Endothelial cell of umbilical vein (primary cell): Measurements from ENCODE around the gene DLG5. TPM values are rescaled to one million over a fixed set of nuclear protein-coding genes. Genes with fewer than 3 reads are reported as not detected.
A peak's percentile ranks its signal among the peaks of the same experiment; 100 is the strongest.

ENCODE experiments used
- BruUV-seq: library from RNA; stranded (reverse); fragments of 400-500 nt; replicated peaks from 2 replicates; lab custom pipeline; 2021; lab: Mats Ljungman, UMichigan
- CTCF ChIA-PET: fragments of 300-600, 350-600 bp; sonication (Branson Sonifier 250); formaldehyde crosslinking; loops from one replicate; lab custom pipeline; 2021; ENCODE audit warnings: antibody characterized with exemption, inconsistent platforms; lab: Charles Lee
- POLR2A ChIA-PET: fragments of 300-600, 350-600 bp; sonication (Branson Sonifier 250); formaldehyde crosslinking; loops from one replicate; lab custom pipeline; 2021; ENCODE audit warnings: antibody characterized with exemption, inconsistent platforms; lab: Charles Lee
- DNase-seq: peaks from one replicate; pipeline ENCODE4 v3.0.0-alpha.2; 2011; ENCODE audit warnings: low read depth, low spot score
- FAIRE-seq: peaks from 2 replicates; lab custom pipeline; 2011; peaks lifted over from hg19 to GRCh38; lab: Jason Lieb, UNC
- H2AFZ ChIP-seq: 2 replicates; pipeline ENCODE4 v1.6.0; 2012; ENCODE audit warnings: low read depth, low read length, control low read depth, inconsistent platforms
- H3K27ac ChIP-seq: 2 replicates; pipeline ENCODE4 v1.5.1; 2011; ENCODE audit warnings: low read depth, mild to moderate bottlenecking, control low read depth, low read length, moderate library complexity; ENCODE audit not compliant: insufficient read depth
- H3K27me3 ChIP-seq, 2 experiments: 2 replicates each; pipeline versions ENCODE4 v1.6.0 to v1.6.1; 2011; ENCODE audit warnings: low read length in 2 of 2, mixed read lengths in 1 of 2; ENCODE audit not compliant: control insufficient read depth in 2 of 2, insufficient read depth in 2 of 2
- H3K36me3 ChIP-seq, 2 experiments: 2 replicates in 1 of 2; 3 replicates in 1 of 2; pipeline ENCODE4 v1.5.1; 2011; ENCODE audit warnings: low read length in 2 of 2, mild to moderate bottlenecking in 1 of 2, moderate library complexity in 1 of 2; ENCODE audit not compliant: control insufficient read depth in 2 of 2, insufficient read depth in 2 of 2; ENCODE audit errors: extremely low read depth in 1 of 2
- H3K4me1 ChIP-seq: 3 replicates; pipeline ENCODE4 v1.5.1; 2011; ENCODE audit warnings: mild to moderate bottlenecking, low read length; ENCODE audit not compliant: control insufficient read depth, insufficient read depth; ENCODE audit errors: extremely low read depth
- H3K4me2 ChIP-seq: 2 replicates; pipeline ENCODE4 v1.6.1; 2011; ENCODE audit warnings: low read length, control low read depth, mixed read lengths; ENCODE audit not compliant: insufficient read depth
- H3K4me3 ChIP-seq, 3 experiments: fragments of 200-600 bp in 1 of 3; sonication (generic), shearing (Covaris generic) in 1 of 3; replicated peaks in 1 of 3; 2 replicates each; pipeline ENCODE4 v1.5.1; 2011 to 2016; ENCODE audit warnings: control low read depth in 3 of 3, low read length in 3 of 3, mild to moderate bottlenecking in 2 of 3, inconsistent platforms in 1 of 3, low read depth in 1 of 3, moderate library complexity in 1 of 3; ENCODE audit not compliant: insufficient read depth in 1 of 3
- H3K79me2 ChIP-seq: 2 replicates; pipeline ENCODE4 v1.6.0; 2012; ENCODE audit warnings: low read length, inconsistent platforms; ENCODE audit not compliant: control insufficient read depth, insufficient read depth
- H3K9ac ChIP-seq: replicated peaks from 2 replicates; pipeline ENCODE3; 2011; ENCODE audit warnings: low read length, control low read depth; ENCODE audit not compliant: insufficient read depth; ENCODE audit errors: extremely low read depth
- H3K9me1 ChIP-seq: replicated peaks from 3 replicates; pipeline ENCODE4 v1.6.0; 2011; ENCODE audit warnings: mild to moderate bottlenecking, low read length; ENCODE audit not compliant: control insufficient read depth, insufficient read depth; ENCODE audit errors: extremely low read depth
- H3K9me3 ChIP-seq: replicated peaks from 2 replicates; pipeline ENCODE4 v1.5.1; 2012; ENCODE audit warnings: low read length, inconsistent platforms; ENCODE audit not compliant: control insufficient read depth, insufficient read depth
- H4K20me1 ChIP-seq: replicated peaks from 2 replicates; pipeline ENCODE3; 2011; ENCODE audit warnings: mild to moderate bottlenecking, low read length; ENCODE audit not compliant: control insufficient read depth, insufficient read depth; ENCODE audit errors: extremely low read depth
- EZH2 ChIP-seq: IDR thresholded peaks from 2 replicates; pipeline ENCODE4 v1.6.1; 2012; ENCODE audit warnings: borderline replicate concordance, low read depth, mild to moderate bottlenecking, moderate library complexity, low read length, inconsistent platforms; ENCODE audit not compliant: severe bottlenecking
- MAX ChIP-seq: IDR thresholded peaks from 2 replicates; pipeline ENCODE4 v1.6.1; 2011; ENCODE audit not compliant: insufficient read depth, insufficient read length
- MYC ChIP-seq: IDR thresholded peaks from one replicate; pipeline ENCODE4 v1.6.1; 2011; ENCODE audit warnings: mild to moderate bottlenecking, low read depth, low read length
- POLR2A ChIP-seq: IDR thresholded peaks from 2 replicates; pipeline ENCODE4 v1.6.1; 2012; ENCODE audit warnings: low read depth, mild to moderate bottlenecking, control low read depth, low read length
- POLR2AphosphoS5 ChIP-seq: IDR thresholded peaks from 2 replicates; pipeline ENCODE4 v1.6.1; 2012; ENCODE audit warnings: low read depth, mild to moderate bottlenecking, control low read depth, low read length, moderate library complexity; ENCODE audit not compliant: insufficient read depth
- dilution Hi-C: fragments of 300-500 bp; cut with MboI; formaldehyde crosslinking; loops from one replicate; pipeline ENCODE4 v1.15.0; 2019; ENCODE audit warnings: low sequenced_read_pairs; ENCODE audit not compliant: extremely low pct_ligation_motif_present
- intact Hi-C: fragments of 100-400 bp; cut with micrococcal nuclease; formaldehyde crosslinking; loops from one replicate; pipeline ENCODE4 v1.10.0; 2022
- polyA plus RNA-seq, 4 experiments: library from polyadenylated mRNA; depleted of rRNA in 3 of 4; stranded (reverse) in 3 of 4; unstranded in 1 of 4; fragments of >200 nt; gene quantifications; 2 replicates each; pipeline versions ENCODE4 v1.2.1 to v1.2.3, GENCODE V29; 2011 to 2012; ENCODE audit warnings: missing spikeins in 1 of 4
- total RNA-seq: library from RNA; stranded (reverse); gene quantifications from 2 replicates; pipeline ENCODE4 v1.2.3, GENCODE V29; 2021
- TF ChIP-seq, protein P1 (sequence below), 2 donors: IDR thresholded peaks; 1 replicate in 1 of 2; 2 replicates in 1 of 2; pipeline ENCODE4 v1.5.1; 2011; ENCODE audit warnings: low read length in 2 of 2, mild to moderate bottlenecking in 2 of 2, moderate library complexity in 2 of 2, control low read depth in 1 of 2, inconsistent platforms in 1 of 2, low read depth in 1 of 2; ENCODE audit not compliant: insufficient read depth in 1 of 2; ENCODE audit errors: extremely low read depth in 1 of 2

The DLG5 gene
- total and polyA plus RNA-seq, 2 donors (not counting 3 experiments of a cell fraction or from before 2014, with no cell fraction given) = 12.3 to 24.9 TPM

GRCh38 chr10:77835669-77836086, 90.9 kb downstream of the DLG5 start:
- intact Hi-C loops = no loop called here
- CTCF ChIA-PET = interaction anchor here (0.9 to 1.1 kb wide), 2 partner anchors 139 to 662 kb away, joined by 3 read pairs; no protein-coding TSS in a partner anchor

More at GRCh38 chr10:77835669-77836086, 90.9 kb downstream of the DLG5 start:
- no peak for FAIRE-seq
- peaks cover 3 to 17% of the 10 kb centered on the region in 2 experiments for H3K36me3 ChIP-seq
- H3K9ac ChIP-seq = no peak overlapping the region
- H3K27ac ChIP-seq = peak overlapping the region; percentile 28
- H3K79me2 ChIP-seq = no peaks in the 10 kb centered on the region
- H3K4me1 ChIP-seq = peaks cover 10% of the 10 kb centered on the region
- H3K4me3 ChIP-seq = no peak overlapping the region
- POLR2A ChIA-PET = no interaction called here
- H4K20me1 ChIP-seq = no peaks in the 10 kb centered on the region
- DNase-seq = no peak
- BruUV-seq = no TSS peak
- H3K9me3 ChIP-seq = no peaks in the 10 kb centered on the region
- H3K9me1 ChIP-seq = no peaks in the 10 kb centered on the region
- H3K27me3 ChIP-seq = no peaks in the 10 kb centered on the region
- H3K4me2 ChIP-seq = no peak overlapping the region
- dilution Hi-C loops = no loop called here
- TF ChIP-seq EZH2 (no peak), POLR2AphosphoS5 (no peak), MAX (no peak), POLR2A (no peak), MYC (no peak)
- TF ChIP-seq, protein P1, sequence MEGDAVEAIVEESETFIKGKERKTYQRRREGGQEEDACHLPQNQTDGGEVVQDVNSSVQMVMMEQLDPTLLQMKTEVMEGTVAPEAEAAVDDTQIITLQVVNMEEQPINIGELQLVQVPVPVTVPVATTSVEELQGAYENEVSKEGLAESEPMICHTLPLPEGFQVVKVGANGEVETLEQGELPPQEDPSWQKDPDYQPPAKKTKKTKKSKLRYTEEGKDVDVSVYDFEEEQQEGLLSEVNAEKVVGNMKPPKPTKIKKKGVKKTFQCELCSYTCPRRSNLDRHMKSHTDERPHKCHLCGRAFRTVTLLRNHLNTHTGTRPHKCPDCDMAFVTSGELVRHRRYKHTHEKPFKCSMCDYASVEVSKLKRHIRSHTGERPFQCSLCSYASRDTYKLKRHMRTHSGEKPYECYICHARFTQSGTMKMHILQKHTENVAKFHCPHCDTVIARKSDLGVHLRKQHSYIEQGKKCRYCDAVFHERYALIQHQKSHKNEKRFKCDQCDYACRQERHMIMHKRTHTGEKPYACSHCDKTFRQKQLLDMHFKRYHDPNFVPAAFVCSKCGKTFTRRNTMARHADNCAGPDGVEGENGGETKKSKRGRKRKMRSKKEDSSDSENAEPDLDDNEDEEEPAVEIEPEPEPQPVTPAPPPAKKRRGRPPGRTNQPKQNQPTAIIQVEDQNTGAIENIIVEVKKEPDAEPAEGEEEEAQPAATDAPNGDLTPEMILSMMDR (IDR thresholded peaks at IDR 0.05; ENCODE audit: extremely low read depth in 1 of 2, insufficient read depth in 1 of 2, low read depth in 1 of 2, low read length in 2 of 2) = no peak
- H2AFZ ChIP-seq = no peak overlapping the region
